ENCODE measurements around the gene FSCN2.

The FSCN2 gene

DNA sequence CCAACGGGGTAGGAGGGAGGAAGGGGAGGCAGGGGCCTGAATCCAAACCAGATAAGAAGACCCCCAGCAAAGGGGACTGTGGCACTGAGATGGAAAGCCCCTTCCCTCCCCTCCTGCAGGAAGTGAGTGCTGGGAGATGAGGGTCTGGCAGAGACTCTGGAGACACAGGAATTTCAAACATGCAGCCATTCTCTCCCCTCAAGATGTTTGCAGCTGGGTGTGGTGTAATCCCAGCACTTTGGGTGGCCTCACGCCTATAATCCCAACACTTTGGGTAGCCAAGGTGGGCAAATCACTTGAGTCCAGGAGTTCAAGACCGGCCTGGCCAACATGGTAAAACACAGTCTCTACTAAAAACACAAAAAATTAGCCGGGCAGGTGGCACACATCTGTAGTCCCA lies 57.9 kb downstream of the FSCN2 start:
- TF ChIP-seq, protein P1, sequence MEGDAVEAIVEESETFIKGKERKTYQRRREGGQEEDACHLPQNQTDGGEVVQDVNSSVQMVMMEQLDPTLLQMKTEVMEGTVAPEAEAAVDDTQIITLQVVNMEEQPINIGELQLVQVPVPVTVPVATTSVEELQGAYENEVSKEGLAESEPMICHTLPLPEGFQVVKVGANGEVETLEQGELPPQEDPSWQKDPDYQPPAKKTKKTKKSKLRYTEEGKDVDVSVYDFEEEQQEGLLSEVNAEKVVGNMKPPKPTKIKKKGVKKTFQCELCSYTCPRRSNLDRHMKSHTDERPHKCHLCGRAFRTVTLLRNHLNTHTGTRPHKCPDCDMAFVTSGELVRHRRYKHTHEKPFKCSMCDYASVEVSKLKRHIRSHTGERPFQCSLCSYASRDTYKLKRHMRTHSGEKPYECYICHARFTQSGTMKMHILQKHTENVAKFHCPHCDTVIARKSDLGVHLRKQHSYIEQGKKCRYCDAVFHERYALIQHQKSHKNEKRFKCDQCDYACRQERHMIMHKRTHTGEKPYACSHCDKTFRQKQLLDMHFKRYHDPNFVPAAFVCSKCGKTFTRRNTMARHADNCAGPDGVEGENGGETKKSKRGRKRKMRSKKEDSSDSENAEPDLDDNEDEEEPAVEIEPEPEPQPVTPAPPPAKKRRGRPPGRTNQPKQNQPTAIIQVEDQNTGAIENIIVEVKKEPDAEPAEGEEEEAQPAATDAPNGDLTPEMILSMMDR (IDR thresholded peaks at IDR 0.05; ENCODE audit: low read depth, low read length, missing control alignments) = no peak
- no peak for DNase-seq (ENCODE audit: extremely low read depth, low read depth)
- no peak overlapping the region for H3K4me3 ChIP-seq (replicated peaks; ENCODE audit: low read depth, low read length)
